SK-N-SH (cell line): ENCODE data around the gene RDH14. TPM values are rescaled to one million over a fixed set of nuclear protein-coding genes. Genes with fewer than 3 reads are reported as not detected.

Experiments used
- CTCF ChIA-PET: fragments of 300-600, 350-600 bp; formaldehyde crosslinking; extraction: SDS; loops from one replicate; lab custom pipeline; 2021; lab: Yijun Ruan, JAX
- POLR2A ChIA-PET: fragments of 350-600 bp; sonication (Branson Sonifier 250); formaldehyde crosslinking; extraction: SDS; loops from one replicate; lab custom pipeline; 2020; ENCODE audit warnings: antibody characterized with exemption, inconsistent platforms; lab: Yijun Ruan, JAX
- DNase-seq: peaks from one replicate; pipeline ENCODE4 v3.0.0; 2012
- H2AFZ ChIP-seq: fragments of 200-600 bp; sonication (generic); 2 replicates; pipeline ENCODE4 v1.8.1; 2016; ENCODE audit warnings: antibody characterized with exemption, mild to moderate bottlenecking, low read depth
- H3F3A ChIP-seq: fragments of 200-600 bp; sonication (generic); replicated peaks from 2 replicates; pipeline ENCODE3; 2016; ENCODE audit warnings: antibody characterized with exemption, mild to moderate bottlenecking; ENCODE audit not compliant: insufficient read depth
- H3K27ac ChIP-seq, 2 experiments: fragments of 200-500 bp in 1 of 2; fragments of 200-600 bp in 1 of 2; sonication (Bioruptor generic) in 1 of 2; sonication (generic), shearing (Covaris generic) in 1 of 2; 2 replicates each; pipeline versions ENCODE4 v1.5.1 to v1.6.1; 2014 to 2016; ENCODE audit warnings: low read depth in 2 of 2, inconsistent platforms in 1 of 2, low read length in 1 of 2, mild to moderate bottlenecking in 1 of 2, mixed read lengths in 1 of 2
- H3K27me3 ChIP-seq: fragments of 200-600 bp; sonication (generic), shearing (Covaris generic); 2 replicates; pipeline ENCODE4 v1.6.1; 2016; ENCODE audit warnings: mixed run types; ENCODE audit not compliant: insufficient read depth
- H3K36me3 ChIP-seq, 2 experiments: fragments of 200-500 bp in 1 of 2; fragments of 200-600 bp in 1 of 2; sonication (Bioruptor generic) in 1 of 2; sonication (generic) in 1 of 2; replicated peaks in 1 of 2; 2 replicates each; pipeline versions ENCODE3 to v1.5.1; 2014 to 2016; ENCODE audit warnings: low read length in 1 of 2, mild to moderate bottlenecking in 1 of 2; ENCODE audit not compliant: insufficient read depth in 2 of 2, control insufficient read depth in 1 of 2
- H3K4me1 ChIP-seq, 2 experiments: fragments of 200-500 bp in 1 of 2; fragments of 200-600 bp in 1 of 2; sonication (Bioruptor generic) in 1 of 2; sonication (generic), shearing (Covaris generic) in 1 of 2; 2 replicates each; pipeline versions ENCODE4 v1.5.1 to v1.6.1; 2014 to 2016; ENCODE audit warnings: low read depth in 1 of 2, low read length in 1 of 2, mixed run types in 1 of 2; ENCODE audit not compliant: insufficient read depth in 2 of 2, control insufficient read depth in 1 of 2
- H3K4me2 ChIP-seq: fragments of 200-600 bp; sonication (generic), shearing (Covaris generic); 2 replicates; pipeline ENCODE4 v1.6.1; 2017; ENCODE audit warnings: mixed run types
- H3K4me3 ChIP-seq, 2 experiments: fragments of 200-500 bp in 1 of 2; fragments of 200-600 bp in 1 of 2; sonication (Bioruptor generic) in 1 of 2; sonication (generic), shearing (Covaris generic) in 1 of 2; 2 replicates each; pipeline versions ENCODE4 v1.5.1 to v1.8.1; 2014 to 2016; ENCODE audit warnings: low read depth in 2 of 2, inconsistent platforms in 1 of 2, low read length in 1 of 2, mild to moderate bottlenecking in 1 of 2, mixed read lengths in 1 of 2, moderate library complexity in 1 of 2
- H3K79me2 ChIP-seq: fragments of 200-600 bp; sonication (generic); 2 replicates; pipeline ENCODE4 v1.8.1; 2017; ENCODE audit warnings: mild to moderate bottlenecking; ENCODE audit not compliant: insufficient read depth
- H3K9ac ChIP-seq: fragments of 200-600 bp; sonication (generic); 2 replicates; pipeline ENCODE4 v1.6.1; 2017; ENCODE audit warnings: mixed run types
- H3K9me2 ChIP-seq: fragments of 200-600 bp; sonication (generic); 2 replicates; pipeline ENCODE4 v1.6.1; 2017; ENCODE audit warnings: mixed run types
- H3K9me3 ChIP-seq: fragments of 200-600 bp; sonication (generic); 2 replicates; pipeline ENCODE4 v1.6.1; 2017; ENCODE audit warnings: mixed run types, mild to moderate bottlenecking, moderate library complexity
- H4K20me1 ChIP-seq: fragments of 200-600 bp; sonication (generic); 2 replicates; pipeline ENCODE4 v1.6.1; 2017; ENCODE audit warnings: mild to moderate bottlenecking, mixed run types; ENCODE audit not compliant: insufficient read depth
- CHD2 ChIP-seq: fragments of 150-350 bp; IDR thresholded peaks from 2 replicates; pipeline ENCODE4 v1.6.1; 2018; ENCODE audit warnings: low read length; ENCODE audit not compliant: partially characterized antibody
- ELF1 ChIP-seq: IDR thresholded peaks from 2 replicates; pipeline ENCODE4 v1.4.0; 2012
- EZH2phosphoT487 ChIP-seq: fragments of 200-600 bp; sonication (generic); IDR thresholded peaks from 2 replicates; pipeline ENCODE4 v1.6.1; 2017; ENCODE audit warnings: low read depth, mixed run types, mild to moderate bottlenecking, antibody characterized with exemption, moderate library complexity, borderline replicate concordance
- FOSL2 ChIP-seq: IDR thresholded peaks from 2 replicates; pipeline ENCODE4 v1.4.0; 2012; ENCODE audit warnings: low read depth, mild to moderate bottlenecking, moderate library complexity, borderline replicate concordance
- GATA2 ChIP-seq: sonication (generic); formaldehyde crosslinking; IDR thresholded peaks from 2 replicates; pipeline ENCODE4 v1.5.0; 2020; ENCODE audit warnings: mild to moderate bottlenecking, missing genetic modification reagents
- IRF3 ChIP-seq: fragments of 150-350 bp; IDR thresholded peaks from 2 replicates; pipeline ENCODE4 v1.6.1; 2016; ENCODE audit warnings: mild to moderate bottlenecking, low read depth, low read length
- JUND ChIP-seq: IDR thresholded peaks from 2 replicates; pipeline ENCODE4 v1.4.0; 2012
- MEF2A ChIP-seq: IDR thresholded peaks from 2 replicates; pipeline ENCODE4 v1.4.0; 2012; ENCODE audit warnings: low read depth, borderline replicate concordance
- MXI1 ChIP-seq: IDR thresholded peaks from 2 replicates; pipeline ENCODE4 v1.6.1; 2012; ENCODE audit warnings: mild to moderate bottlenecking, low read depth, low read length, improper control_type of control experiment
- NFIC ChIP-seq: IDR thresholded peaks from 2 replicates; pipeline ENCODE4 v1.4.0; 2012; ENCODE audit warnings: borderline replicate concordance
- PBX3 ChIP-seq: IDR thresholded peaks from 2 replicates; pipeline ENCODE4; 2012
- POLR2AphosphoS5 ChIP-seq: IDR thresholded peaks from 2 replicates; pipeline ENCODE4 v1.6.1; 2012; ENCODE audit warnings: low read depth, low read length
- RCOR1 ChIP-seq: fragments of 150-350 bp; IDR thresholded peaks from 2 replicates; pipeline ENCODE4 v1.6.1; 2017; ENCODE audit warnings: antibody characterized with exemption, low read length
- RFX5 ChIP-seq: IDR thresholded peaks from 2 replicates; pipeline ENCODE4 v1.6.1; 2012; ENCODE audit warnings: mild to moderate bottlenecking, improper control_type of control experiment, low read length
- RXRA ChIP-seq: IDR thresholded peaks from 2 replicates; pipeline ENCODE4 v1.4.0; 2012; ENCODE audit warnings: low read depth, mild to moderate bottlenecking, borderline replicate concordance
- SIN3A ChIP-seq: IDR thresholded peaks from 2 replicates; pipeline ENCODE4 v1.6.1; 2012; ENCODE audit warnings: low read depth, mild to moderate bottlenecking, low read length, moderate library complexity, borderline replicate concordance
- TAF1 ChIP-seq: IDR thresholded peaks from 2 replicates; pipeline ENCODE4 v1.6.1; 2012; ENCODE audit warnings: low read depth, mild to moderate bottlenecking, low read length, moderate library complexity, borderline replicate concordance
- TCF12 ChIP-seq: IDR thresholded peaks from 2 replicates; pipeline ENCODE4 v1.4.0; 2012
- TEAD4 ChIP-seq: IDR thresholded peaks from 2 replicates; pipeline ENCODE4 v1.4.0; 2012; ENCODE audit warnings: mild to moderate bottlenecking, borderline replicate concordance; ENCODE audit not compliant: insufficient read depth
- WGBS: methylation state at CpG from one replicate; pipeline ENCODE4 v1.1.6; 2017; ENCODE audit warnings: low lambda C conversion rate; 5-methylcytosine and 5-hydroxymethylcytosine counted together
- polyA plus RNA-seq, 3 experiments: library from polyadenylated mRNA; depleted of rRNA; stranded (reverse); fragments of >200 nt; gene quantifications; 2 replicates each; pipeline ENCODE4 v1.2.3, GENCODE V29; 2012
- TF ChIP-seq, protein P1 (sequence below): IDR thresholded peaks from 2 replicates; pipeline ENCODE4 v1.4.0; 2012; ENCODE audit warnings: low read depth, borderline replicate concordance

RDH14 gene
- polyA plus RNA-seq, 1 of the 3 experiments (the other 2 are of a cell fraction): 20.2 TPM

DNA sequence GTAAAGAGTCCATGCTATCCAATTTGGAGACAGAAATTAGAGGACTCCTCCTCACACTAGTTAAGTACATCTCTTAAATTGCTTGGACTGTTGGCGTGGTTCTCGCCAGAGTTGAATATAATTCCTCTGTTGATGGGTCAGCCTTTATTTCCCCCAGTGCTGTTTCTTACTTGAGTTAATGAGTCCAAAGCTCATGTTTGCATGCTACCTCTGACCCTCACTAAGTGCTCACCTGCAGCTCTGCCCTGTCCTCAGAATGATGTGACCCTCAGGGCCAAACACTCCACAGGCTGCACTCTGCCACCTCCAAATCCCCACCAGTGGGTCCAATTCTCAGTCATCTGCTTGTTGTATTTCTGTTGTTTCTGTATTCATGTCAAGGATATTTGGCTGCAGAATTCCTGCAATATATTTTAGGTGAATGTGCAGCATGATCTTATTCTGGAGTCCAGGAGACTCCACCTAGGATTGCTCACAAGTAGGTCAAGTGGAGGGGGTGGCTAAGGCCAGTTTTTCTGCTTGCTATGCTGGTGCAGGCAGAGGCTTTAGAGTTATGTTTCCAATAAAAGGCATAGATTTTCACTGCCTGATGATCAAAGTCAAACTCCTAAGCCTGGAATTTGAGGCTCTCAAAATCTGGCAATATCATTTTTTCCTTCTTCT is 37.8 kb downstream of the RDH14 start:
- no peaks in the 10 kb centered on the region for H3K27me3 ChIP-seq
- ChIA-PET CTCF (interaction anchor here (3.1 to 8.6 kb wide), 5 partner anchors 8 to 1341 kb away, joined by 44 to 111 read pairs (median 55); partner anchors contain the start of gene OSR1), POLR2A (no interaction called here)
- H3K4me1 ChIP-seq: peaks cover 22 to 31% of the 10 kb centered on the region in 2 experiments
- no peaks in the 10 kb centered on the region for H3K9me2 ChIP-seq
- no peaks in the 10 kb centered on the region for H3K36me3 ChIP-seq
- H3K4me3 ChIP-seq: no peak overlapping the region
- peak; percentile 22; the same call in 1 of the 2 replicates for TF ChIP-seq TCF12
- peak; percentile 20; the same call in 1 of the 2 replicates for TF ChIP-seq FOSL2
- no peak for TF ChIP-seq IRF3
- no peak for TF ChIP-seq RCOR1
- no peak overlapping the region for H2AFZ ChIP-seq
- no peak overlapping the region for H3K9ac ChIP-seq
- H3K27ac ChIP-seq: no peak overlapping the region
- no peaks in the 10 kb centered on the region for H4K20me1 ChIP-seq
- no peaks in the 10 kb centered on the region for H3K9me3 ChIP-seq
- no peak for DNase-seq
- peaks cover 18% of the 10 kb centered on the region for H3F3A ChIP-seq
- no peaks in the 10 kb centered on the region for H3K79me2 ChIP-seq
- WGBS: 97% methylated on average over 2 of the region's 2 CpGs
- no peak overlapping the region; the same call in 1 of the 2 replicates for H3K4me2 ChIP-seq

- CTCF ChIA-PET: interaction anchor here (0.6 to 8.6 kb wide), 140 partner anchors 7 to 1573 kb away, joined by 3 to 111 read pairs (median 4); partner anchors contain the start of genes OSR1 and RDH14
- 0 out of 2 replicates have a peak overlapping the region, but pooled peaks have one; percentile 13 for H3K9ac ChIP-seq
- DNase-seq: peak; percentile 84
- H4K20me1 ChIP-seq: no peaks in the 10 kb centered on the region
- no peaks in the 10 kb centered on the region for H3K36me3 ChIP-seq
- H3K27me3 ChIP-seq: no peaks in the 10 kb centered on the region
- peaks cover 27 to 33% of the 10 kb centered on the region in 2 experiments for H3K4me1 ChIP-seq
- H3F3A ChIP-seq: peaks cover 24% of the 10 kb centered on the region
- peak overlapping the region; percentile 25; the same call in 1 of the 2 replicates for H3K4me2 ChIP-seq
- H3K4me3 ChIP-seq: no peak overlapping the region; a peak in 1 of 4 replicates
- no peaks in the 10 kb centered on the region for H3K9me2 ChIP-seq
- WGBS: 50% methylated on average over 16 of the region's 16 CpGs
- H3K9me3 ChIP-seq: no peaks in the 10 kb centered on the region
- peak overlapping the region; percentile 50; the same call in 1 of the 2 replicates for H2AFZ ChIP-seq
- no peaks in the 10 kb centered on the region for H3K79me2 ChIP-seq
- POLR2A ChIA-PET: interaction anchor here (0.9 to 1.3 kb wide), 3 partner anchors 40 to 1345 kb away, joined by 3 to 7 read pairs (median 4); partner anchors contain the start of gene RDH14
- peak overlapping the region; percentile 57 to 67 for H3K27ac ChIP-seq
- TF ChIP-seq NFIC (0 out of 2 replicates have a peak, but pooled peaks have one; percentile 47), EZH2phosphoT487 (no peak), TAF1 (no peak), FOSL2 (no peak), CHD2 (peak; percentile 32), JUND (no peak), SIN3A (no peak), PBX3 (peak; percentile 44; the same call in 1 of the 2 replicates), TCF12 (no peak), TEAD4 (no peak), MXI1 (no peak), ELF1 (no peak), MEF2A (0 out of 2 replicates have a peak, but pooled peaks have one; percentile 53), IRF3 (no peak), RXRA (no peak), POLR2AphosphoS5 (no peak), GATA2 (no peak), RFX5 (no peak)
- TF ChIP-seq, protein P1, sequence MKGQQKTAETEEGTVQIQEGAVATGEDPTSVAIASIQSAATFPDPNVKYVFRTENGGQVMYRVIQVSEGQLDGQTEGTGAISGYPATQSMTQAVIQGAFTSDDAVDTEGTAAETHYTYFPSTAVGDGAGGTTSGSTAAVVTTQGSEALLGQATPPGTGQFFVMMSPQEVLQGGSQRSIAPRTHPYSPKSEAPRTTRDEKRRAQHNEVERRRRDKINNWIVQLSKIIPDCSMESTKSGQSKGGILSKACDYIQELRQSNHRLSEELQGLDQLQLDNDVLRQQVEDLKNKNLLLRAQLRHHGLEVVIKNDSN: no peak
Measured at GRCh38 chr2:18520451-18521425, 39.7 kb downstream of the RDH14 start.
